NCI-H82 treated with DMSO at 0.1 percent for 48 hours (cell line): ENCODE data around the gene OSBPL9.
"Not testable (repeated sequence)": the region's sequence is repeated elsewhere in the genome, so short reads cannot be mapped to it uniquely, and the experiment has no call there.

ENCODE experiments used
- DNase-seq: peaks from one replicate; lab custom pipeline; 2025; ENCODE audit not compliant: unreplicated experiment; lab: John Stamatoyannopoulos, UW

The OSBPL9 gene

DNA sequence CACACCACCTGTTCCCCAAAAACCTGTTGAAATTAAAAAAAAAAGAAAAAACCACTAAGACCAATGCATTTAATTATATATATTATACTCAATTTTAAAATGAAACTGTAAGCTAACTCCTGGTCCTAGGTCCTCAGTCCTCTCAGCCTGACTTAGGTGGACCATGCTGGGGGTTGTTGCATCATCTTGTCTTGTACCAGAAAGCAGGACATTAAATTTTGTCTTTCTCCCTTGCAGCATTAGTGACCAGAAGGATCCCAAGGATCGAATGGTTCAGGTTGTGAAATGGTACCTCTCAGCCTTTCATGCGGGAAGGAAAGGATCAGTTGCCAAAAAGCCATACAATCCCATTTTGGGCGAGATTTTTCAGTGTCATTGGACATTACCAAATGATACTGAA is 164.0 kb downstream of the OSBPL9 start:
- DNase-seq, result no peak

DNA sequence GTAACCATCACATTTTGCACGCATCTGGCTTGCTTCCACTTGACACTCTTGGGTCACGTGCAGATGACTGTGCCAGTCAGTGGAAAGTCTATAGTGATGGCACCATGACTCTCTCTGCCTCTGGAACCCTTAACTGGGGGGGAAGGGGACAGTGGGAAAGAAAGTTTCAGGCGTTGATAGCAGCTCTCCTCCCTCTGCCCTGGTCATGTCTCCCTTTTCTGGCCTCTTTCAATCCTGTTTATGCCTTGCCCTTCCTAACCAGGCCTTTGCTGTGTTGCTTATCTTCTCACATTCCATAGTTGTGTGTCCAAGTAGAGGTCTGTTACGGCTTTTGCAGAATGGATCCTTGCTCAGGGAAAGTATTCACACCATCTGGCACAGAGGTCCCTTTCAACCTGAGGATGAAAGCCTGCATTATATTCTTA is 168.1 kb downstream of the OSBPL9 start:
- DNase-seq, result no peak

DNA sequence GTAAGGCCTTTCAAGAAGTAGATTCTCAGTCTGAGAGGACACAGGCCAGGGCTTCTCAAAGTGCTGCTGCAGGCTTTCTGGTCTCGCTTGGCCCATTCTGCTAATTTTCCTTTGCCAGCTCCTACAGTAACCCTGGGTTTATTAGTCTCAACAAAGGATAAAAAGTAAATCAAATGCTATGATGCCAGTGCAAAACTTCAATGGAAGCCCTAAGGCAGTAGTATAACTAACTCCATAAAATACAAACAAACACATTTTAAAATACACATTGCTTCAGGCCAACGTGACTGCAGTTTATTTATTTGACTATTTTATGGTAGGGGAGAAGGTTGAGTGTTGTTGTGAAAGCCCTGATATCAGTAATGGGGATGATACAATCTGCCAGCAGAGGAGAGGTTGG is 172.0 kb downstream of the OSBPL9 start:
- no peak for DNase-seq

DNA sequence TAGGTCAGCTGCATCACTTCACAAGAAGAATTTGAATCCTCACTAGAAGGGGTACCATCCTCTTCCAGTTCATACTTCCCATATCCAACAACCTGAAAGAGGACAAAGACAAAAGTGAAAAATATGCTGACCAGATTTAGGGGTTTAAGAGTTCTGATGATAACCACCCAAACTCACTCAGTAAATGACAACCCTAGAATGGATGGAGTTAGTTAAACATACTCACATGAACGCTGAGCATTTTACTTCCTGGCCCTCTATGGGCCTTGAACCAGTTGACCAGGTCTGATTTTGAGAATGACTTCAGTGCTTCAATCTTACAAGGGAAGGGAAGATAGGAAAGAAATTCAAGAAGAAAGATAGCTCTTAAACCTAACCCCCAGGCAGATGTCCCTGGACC is 172.4 kb downstream of the OSBPL9 start:
- no peak for DNase-seq

DNA sequence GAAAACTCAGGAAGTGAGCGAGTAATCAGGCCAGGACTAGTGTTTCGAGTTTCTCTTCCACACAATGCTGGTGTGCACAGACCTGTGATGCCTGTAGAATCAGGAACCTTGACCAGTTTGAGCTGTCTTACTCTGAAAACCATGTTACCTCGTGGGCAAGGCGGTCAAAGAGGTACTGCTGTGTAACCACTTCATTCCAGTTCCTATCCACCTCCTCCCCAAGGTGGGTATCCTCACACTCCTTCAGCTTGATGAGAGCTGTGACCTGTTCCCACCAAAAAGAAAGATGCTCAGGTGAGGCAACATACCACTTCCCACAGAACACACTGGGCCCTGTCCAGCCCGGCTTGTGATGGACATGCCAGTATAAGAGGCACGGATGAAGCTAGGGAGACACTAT is 173.5 kb downstream of the OSBPL9 start:
- no peak for DNase-seq

DNA sequence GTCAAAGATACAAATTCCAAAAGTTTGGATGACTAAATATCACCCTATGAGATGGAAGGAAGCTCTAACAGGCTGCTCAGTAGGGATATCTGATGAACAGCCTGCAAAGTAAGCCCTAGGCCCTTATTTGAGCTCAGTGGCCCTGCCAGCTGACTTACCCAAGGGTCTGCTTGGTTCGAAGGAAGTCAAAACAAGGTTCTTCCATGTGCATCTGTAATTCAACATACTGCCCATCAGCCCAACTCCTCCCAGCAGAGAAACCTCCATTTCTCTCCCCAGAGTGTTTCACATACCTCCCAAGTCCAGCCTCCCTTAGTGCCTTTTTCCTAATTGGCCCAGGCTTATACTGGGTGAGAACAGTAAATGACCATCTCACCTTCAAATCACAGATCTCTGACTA is 175.0 kb downstream of the OSBPL9 start:
- no peak for DNase-seq

DNA sequence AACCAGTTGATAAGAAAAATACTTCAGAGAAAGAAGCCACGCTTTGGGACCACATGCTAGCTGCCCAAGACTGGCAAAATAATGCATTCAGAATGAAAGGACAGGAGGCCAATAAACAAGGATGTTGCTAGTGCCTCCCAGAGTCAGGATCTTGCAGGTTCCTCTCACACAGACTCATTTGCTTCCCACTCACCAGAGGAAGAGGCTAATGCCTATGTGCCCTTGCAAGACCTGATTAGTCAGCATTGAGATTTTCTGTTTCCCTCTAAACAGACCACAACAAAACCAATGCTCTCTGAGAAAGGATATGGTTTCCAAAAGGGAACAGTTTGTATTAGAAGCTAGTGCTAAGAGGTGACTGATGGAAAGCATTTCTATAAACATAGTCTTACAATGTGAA is 176.0 kb downstream of the OSBPL9 start:
- no peak for DNase-seq

DNA sequence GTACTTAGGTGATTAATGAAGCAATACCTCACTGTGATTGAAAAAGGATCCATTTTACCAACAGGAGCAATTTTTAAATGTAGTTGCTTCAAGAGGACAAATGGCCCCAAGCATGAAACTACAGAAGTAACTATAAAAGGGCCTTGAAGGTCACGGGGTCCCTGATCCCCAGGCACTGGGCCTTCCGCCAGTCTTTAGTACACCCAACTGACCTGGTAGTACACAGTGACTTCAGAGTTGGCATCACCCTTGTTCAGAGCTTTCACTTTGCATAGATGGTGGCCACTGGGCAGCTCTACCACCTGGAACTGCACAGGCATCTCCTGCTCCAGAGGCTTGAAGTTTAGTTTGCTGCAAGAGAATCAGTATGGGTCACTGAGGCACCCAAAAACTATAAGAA is 177.4 kb downstream of the OSBPL9 start:
- DNase-seq, result no peak

DNA sequence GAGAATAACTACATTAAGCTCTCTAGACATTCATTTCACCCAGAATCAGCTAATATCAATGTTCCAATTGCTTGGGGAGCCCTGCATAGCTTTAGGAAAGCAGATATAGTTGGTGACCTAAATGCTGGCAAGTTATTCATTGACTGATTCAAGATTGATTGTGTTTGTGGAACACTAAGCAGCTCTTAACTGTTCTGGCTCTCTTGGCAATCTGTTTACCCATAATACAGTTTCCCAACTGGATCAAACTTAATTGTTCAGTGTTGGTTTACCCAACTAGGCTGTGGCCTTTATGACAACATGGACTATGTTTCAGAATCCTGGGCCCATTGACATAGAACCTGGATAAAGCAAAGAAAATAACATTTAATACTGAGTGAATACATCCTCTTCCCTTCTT is 178.0 kb downstream of the OSBPL9 start:
- DNase-seq, result no peak

DNA sequence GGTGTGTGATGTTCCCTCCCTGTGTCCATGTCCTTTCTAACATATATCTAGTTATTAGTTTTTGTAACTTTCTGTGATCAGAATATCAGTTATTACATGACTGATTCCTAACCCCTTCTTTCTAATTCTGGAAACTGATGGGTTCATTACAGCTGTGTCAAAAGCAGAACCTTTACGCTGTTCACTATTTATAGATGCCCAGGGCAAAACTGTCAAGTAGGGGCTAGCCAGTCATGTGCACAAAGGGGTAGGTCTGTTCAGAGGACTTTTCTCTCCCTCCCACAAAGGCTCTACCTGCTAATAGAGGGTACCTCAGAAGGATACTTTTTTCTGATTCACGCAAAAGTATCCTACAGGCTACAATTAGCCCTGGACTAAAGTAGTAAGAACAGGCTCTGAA is 182.5 kb downstream of the OSBPL9 start:
- no peak for DNase-seq

DNA sequence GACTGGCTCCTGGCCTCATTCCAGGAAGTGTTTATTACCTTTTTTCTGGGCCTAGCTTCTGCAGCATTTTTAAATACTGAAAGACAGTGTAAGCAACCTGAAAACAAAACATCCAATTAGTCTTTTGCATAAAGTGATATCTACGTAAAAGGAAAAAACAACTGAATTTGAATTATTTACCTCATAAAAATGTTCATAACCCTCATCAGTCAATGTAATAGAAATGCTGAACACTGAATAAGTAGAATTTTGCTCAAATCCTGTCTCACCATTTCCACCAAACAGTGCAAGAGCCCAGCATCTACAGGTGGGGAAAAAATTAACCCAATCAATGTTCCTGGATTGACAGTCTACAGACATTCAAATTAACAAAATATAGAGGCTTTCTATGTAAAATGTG is 197.6 kb downstream of the OSBPL9 start:
- no peak for DNase-seq

DNA sequence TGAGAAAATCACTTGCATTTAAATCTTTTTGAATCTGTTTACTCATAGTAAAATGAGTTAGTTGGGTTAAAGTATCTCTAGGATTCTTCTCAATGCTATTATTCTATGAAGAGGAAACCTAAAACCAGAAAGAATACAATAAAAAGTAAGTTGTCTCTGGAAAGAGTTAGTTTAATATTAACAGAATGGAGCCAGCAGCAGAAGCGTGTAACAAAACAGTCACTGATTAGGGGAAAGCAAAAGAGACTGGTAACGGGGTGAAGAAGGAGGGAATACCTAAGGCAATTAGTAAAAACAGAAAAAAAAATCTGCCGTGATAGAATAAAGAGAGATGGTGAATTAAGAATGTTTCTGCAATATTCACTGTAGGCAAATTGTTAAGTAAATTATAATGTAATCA is 201.6 kb downstream of the OSBPL9 start:
- no peak for DNase-seq

DNA sequence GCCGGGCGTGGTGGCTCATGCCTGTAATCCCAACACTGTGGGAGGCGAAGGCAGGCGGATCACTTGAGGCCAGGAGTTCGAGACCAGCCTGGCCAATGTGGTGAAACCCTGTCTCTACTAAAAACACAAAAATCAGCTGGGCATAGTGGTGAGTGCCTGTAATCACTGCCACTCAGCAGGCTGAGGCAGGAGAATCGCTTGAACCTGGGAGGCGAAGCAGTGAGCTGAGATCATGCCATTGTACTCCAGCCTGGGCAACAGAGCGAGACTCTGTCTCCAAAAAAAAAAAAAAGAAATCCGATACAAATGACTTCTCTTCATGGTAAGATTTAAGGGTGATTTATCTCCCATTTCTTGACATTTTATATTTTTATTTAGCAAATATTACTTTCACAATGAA is 202.1 kb downstream of the OSBPL9 start:
- not testable (repeated sequence) for DNase-seq

DNA sequence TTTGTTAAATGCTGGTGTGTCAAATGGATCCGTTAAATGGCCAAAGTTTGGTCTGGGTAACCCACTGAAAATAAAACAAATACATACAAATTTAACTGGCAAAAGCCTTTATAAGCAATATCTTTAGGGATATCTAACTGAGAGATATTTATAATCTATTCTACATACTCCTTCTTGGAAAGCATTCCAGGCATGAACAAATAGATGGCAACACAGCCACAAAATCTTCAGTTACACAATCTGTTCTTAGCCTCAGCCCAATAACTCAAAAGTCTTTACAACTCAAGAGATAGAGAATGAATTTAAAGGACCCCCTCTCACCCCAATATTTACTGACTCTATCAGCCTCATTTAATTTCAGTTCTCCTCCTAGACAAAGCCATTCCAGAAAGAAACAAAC is 202.9 kb downstream of the OSBPL9 start:
- DNase-seq, result no peak

DNA sequence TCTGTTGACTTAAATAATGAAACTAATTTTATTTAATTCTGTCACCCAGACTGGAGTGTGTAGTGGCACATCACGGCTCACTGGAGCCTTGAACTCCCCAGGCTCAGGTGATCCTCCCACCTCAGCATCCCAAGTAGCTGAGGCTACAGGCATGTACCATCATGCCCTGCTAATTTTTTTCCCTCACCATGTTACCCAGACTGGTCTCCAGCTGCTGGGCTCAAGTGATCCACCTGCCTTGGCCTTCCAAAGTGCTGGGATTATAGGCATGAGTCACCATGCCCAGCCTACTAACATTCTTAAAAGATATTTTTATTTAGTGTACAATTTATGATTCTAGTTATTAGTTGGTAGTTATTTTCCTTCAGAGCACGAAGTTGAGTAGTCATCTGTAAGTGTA is 212.2 kb downstream of the OSBPL9 start:
- no peak for DNase-seq

DNA sequence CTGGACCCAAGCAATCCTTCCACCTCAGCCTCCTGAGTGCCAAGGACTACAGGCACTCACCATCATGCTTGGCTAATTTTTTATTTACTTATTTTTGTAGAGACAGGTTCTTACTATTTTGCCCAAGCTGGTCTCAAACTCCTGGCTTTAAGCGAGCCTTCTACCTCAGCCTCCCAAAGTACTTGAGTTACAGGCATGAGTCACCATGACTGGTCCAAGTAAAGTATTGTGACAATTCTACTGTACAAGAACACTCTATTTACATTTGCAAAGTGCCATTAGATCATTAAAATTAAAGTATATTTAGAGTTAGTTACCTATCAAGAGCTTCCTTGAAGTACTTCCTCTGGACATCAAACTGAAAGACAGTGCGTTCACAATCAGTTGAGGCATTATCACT is 216.8 kb downstream of the OSBPL9 start:
- no peak for DNase-seq

DNA sequence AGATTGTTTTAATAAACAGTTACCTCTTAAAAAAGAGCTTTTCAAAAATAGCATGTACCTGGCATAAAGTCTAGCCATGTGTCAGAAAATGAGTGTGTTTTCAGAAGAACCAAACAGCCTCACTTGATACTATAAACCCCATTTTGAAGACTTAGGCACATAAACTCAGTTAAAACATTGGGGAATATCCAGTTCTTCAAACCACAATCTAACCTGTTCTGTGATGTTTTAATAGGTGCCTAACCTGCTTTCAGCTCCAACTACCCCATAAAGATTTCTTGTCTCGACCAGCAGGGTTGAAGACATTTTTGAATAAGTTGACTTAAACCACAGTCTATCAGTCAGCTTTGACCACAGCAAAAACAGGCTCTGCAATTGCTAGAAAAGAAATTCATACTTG is 220.4 kb downstream of the OSBPL9 start:
- DNase-seq, result no peak
